ENCODE results near the gene ANKRD12.

GRCh38 chr18:9113468-9114149 lies 23.0 kb upstream of the ANKRD12 start:
- TF ChIP-seq, protein P1, sequence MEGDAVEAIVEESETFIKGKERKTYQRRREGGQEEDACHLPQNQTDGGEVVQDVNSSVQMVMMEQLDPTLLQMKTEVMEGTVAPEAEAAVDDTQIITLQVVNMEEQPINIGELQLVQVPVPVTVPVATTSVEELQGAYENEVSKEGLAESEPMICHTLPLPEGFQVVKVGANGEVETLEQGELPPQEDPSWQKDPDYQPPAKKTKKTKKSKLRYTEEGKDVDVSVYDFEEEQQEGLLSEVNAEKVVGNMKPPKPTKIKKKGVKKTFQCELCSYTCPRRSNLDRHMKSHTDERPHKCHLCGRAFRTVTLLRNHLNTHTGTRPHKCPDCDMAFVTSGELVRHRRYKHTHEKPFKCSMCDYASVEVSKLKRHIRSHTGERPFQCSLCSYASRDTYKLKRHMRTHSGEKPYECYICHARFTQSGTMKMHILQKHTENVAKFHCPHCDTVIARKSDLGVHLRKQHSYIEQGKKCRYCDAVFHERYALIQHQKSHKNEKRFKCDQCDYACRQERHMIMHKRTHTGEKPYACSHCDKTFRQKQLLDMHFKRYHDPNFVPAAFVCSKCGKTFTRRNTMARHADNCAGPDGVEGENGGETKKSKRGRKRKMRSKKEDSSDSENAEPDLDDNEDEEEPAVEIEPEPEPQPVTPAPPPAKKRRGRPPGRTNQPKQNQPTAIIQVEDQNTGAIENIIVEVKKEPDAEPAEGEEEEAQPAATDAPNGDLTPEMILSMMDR (conservative IDR thresholded peaks at IDR 0.05; ENCODE audit: low read depth in 2 of 2) = no peak
- no peak for TF ChIP-seq EZH2 (IDR thresholded peaks at IDR 0.05; ENCODE audit: low read depth, unreplicated experiment)
- TF ChIP-seq, protein P2, sequence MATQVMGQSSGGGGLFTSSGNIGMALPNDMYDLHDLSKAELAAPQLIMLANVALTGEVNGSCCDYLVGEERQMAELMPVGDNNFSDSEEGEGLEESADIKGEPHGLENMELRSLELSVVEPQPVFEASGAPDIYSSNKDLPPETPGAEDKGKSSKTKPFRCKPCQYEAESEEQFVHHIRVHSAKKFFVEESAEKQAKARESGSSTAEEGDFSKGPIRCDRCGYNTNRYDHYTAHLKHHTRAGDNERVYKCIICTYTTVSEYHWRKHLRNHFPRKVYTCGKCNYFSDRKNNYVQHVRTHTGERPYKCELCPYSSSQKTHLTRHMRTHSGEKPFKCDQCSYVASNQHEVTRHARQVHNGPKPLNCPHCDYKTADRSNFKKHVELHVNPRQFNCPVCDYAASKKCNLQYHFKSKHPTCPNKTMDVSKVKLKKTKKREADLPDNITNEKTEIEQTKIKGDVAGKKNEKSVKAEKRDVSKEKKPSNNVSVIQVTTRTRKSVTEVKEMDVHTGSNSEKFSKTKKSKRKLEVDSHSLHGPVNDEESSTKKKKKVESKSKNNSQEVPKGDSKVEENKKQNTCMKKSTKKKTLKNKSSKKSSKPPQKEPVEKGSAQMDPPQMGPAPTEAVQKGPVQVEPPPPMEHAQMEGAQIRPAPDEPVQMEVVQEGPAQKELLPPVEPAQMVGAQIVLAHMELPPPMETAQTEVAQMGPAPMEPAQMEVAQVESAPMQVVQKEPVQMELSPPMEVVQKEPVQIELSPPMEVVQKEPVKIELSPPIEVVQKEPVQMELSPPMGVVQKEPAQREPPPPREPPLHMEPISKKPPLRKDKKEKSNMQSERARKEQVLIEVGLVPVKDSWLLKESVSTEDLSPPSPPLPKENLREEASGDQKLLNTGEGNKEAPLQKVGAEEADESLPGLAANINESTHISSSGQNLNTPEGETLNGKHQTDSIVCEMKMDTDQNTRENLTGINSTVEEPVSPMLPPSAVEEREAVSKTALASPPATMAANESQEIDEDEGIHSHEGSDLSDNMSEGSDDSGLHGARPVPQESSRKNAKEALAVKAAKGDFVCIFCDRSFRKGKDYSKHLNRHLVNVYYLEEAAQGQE (IDR thresholded peaks at IDR 0.05; ENCODE audit: unreplicated experiment) = no peak
- no peak for TF ChIP-seq POLR2AphosphoS5 (IDR thresholded peaks at IDR 0.05; ENCODE audit: low read depth)
- no peak for TF ChIP-seq EZH2phosphoT487 (IDR thresholded peaks at IDR 0.05; ENCODE audit: unreplicated experiment)
- TF ChIP-seq, protein P3, sequence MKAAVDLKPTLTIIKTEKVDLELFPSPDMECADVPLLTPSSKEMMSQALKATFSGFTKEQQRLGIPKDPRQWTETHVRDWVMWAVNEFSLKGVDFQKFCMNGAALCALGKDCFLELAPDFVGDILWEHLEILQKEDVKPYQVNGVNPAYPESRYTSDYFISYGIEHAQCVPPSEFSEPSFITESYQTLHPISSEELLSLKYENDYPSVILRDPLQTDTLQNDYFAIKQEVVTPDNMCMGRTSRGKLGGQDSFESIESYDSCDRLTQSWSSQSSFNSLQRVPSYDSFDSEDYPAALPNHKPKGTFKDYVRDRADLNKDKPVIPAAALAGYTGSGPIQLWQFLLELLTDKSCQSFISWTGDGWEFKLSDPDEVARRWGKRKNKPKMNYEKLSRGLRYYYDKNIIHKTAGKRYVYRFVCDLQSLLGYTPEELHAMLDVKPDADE (IDR thresholded peaks at IDR 0.05) = no peak
- no peak for TF ChIP-seq JUNB (IDR thresholded peaks at IDR 0.05; ENCODE audit: unreplicated experiment)
- TF ChIP-seq ZNF331 (CRISPR knock-in tag; IDR thresholded peaks at IDR 0.05; ENCODE audit: low read depth) = no peak
